GM21528 (cell line): Measurements from ENCODE around the gene DLEC1.

Source experiments
- ATAC-seq: cut with Tn5 transposase; IDR thresholded peaks from one replicate; pipeline ENCODE4 v1.9.1; 2021; ENCODE audit warnings: mild to moderate bottlenecking, moderate library complexity; ENCODE audit not compliant: unreplicated experiment, low FRiP score

The DLEC1 gene

GRCh38 chr3:38167591-38167990, 128.6 kb downstream of the DLEC1 start:
- ATAC-seq, result no peak

GRCh38 chr3:38168151-38169026, 129.4 kb downstream of the DLEC1 start:
- no peak for ATAC-seq

DNA sequence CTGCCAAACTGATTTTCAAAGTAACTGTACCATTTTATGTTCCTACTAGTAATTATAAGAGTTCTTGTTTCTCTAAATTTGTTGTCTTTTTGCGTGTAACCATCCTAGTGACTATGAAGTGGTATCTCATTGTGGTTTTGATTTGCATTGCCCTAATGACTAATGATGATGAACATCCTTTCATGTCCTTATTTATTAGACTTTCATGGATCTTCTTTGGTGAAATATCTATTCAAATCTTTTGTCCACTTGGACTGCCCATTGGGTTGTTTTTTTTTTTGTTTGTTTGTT, 130.0 kb downstream of the DLEC1 start:
- no peak for ATAC-seq

GRCh38 chr3:38170722-38171121, 131.7 kb downstream of the DLEC1 start:
- no peak for ATAC-seq

DNA sequence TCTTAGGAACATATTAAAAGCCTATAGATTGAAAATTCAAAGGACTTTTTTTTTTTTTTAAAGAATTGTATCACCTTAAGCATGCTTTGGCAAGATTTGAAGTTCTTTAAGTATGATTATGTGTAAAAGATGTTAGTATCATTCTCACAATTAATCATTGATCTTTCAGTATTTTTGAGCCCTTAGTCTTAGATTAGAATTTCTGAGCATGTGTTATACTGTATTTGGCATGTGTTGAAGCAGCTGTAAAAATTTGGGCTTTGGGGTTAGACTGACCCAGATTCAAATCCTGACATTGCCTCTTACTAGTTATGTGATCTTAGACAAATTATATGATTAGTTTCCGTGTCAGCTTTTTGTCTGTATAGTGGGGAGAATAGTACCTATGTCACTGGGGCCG, 132.6 kb downstream of the DLEC1 start:
- ATAC-seq, result no peak
